Measurements from ENCODE around the gene SMOC1.

Gene SMOC1

DNA sequence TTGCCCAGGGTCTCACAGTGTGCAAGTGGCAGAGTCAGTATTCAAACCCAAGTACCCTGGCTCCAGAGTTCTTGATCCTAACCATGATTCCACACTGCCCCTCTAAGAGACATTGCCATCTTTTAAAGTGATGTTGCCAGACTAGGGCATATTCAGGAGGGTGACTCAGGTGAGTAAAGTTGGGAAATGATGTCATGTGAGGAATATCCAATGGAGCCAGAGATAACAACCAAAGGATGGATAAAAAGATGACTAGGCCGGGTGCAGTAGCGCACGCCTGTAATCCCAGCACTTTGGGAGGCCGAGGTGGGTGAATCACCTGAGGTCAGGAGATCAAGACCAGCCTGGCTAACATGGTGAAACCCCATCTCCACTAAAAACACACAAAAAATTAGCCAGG is 85.6 kb downstream of the SMOC1 start:
- no peak for TF ChIP-seq SIN3A (IDR thresholded peaks at IDR 0.05; ENCODE audit: borderline replicate concordance, insufficient read depth, low read length)
- TF ChIP-seq, protein P1, sequence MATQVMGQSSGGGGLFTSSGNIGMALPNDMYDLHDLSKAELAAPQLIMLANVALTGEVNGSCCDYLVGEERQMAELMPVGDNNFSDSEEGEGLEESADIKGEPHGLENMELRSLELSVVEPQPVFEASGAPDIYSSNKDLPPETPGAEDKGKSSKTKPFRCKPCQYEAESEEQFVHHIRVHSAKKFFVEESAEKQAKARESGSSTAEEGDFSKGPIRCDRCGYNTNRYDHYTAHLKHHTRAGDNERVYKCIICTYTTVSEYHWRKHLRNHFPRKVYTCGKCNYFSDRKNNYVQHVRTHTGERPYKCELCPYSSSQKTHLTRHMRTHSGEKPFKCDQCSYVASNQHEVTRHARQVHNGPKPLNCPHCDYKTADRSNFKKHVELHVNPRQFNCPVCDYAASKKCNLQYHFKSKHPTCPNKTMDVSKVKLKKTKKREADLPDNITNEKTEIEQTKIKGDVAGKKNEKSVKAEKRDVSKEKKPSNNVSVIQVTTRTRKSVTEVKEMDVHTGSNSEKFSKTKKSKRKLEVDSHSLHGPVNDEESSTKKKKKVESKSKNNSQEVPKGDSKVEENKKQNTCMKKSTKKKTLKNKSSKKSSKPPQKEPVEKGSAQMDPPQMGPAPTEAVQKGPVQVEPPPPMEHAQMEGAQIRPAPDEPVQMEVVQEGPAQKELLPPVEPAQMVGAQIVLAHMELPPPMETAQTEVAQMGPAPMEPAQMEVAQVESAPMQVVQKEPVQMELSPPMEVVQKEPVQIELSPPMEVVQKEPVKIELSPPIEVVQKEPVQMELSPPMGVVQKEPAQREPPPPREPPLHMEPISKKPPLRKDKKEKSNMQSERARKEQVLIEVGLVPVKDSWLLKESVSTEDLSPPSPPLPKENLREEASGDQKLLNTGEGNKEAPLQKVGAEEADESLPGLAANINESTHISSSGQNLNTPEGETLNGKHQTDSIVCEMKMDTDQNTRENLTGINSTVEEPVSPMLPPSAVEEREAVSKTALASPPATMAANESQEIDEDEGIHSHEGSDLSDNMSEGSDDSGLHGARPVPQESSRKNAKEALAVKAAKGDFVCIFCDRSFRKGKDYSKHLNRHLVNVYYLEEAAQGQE (IDR thresholded peaks at IDR 0.05; ENCODE audit: insufficient read depth in 1 of 2, low read depth in 2 of 2, low read length in 2 of 2), result no peak
- TF ChIP-seq TAF1 (IDR thresholded peaks at IDR 0.05; ENCODE audit: borderline replicate concordance, insufficient read depth, low read length), result no peak
- no peak for TF ChIP-seq FOXP2 (optimal IDR thresholded peaks at IDR 0.05; ENCODE audit: borderline replicate concordance, extremely low read depth, extremely low read length, insufficient read depth)
- TF ChIP-seq POLR2AphosphoS5 (IDR thresholded peaks at IDR 0.05; ENCODE audit: low read depth, low read length), result no peak

DNA sequence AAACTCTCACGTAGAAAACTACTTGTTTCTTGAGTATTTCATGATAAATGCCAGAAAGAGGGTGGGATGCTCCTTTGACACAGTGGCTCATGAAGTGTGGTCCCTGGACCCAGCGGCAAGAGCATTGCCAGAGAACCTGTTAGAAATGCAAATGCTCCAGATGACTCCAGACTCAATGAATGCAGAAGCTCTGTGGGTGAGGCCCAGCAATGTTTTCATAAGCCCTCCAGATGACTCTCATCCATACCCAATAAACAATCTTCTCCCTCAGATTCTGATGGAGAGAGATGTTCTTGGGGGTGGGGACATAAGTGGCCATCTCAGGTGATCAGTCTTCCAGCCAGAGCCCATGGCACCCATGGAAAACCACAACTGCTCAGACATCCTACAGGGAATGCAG is 88.9 kb downstream of the SMOC1 start:
- TF ChIP-seq SIN3A (IDR thresholded peaks at IDR 0.05; ENCODE audit: borderline replicate concordance, insufficient read depth, low read length), result no peak
- no peak for TF ChIP-seq POLR2AphosphoS5 (IDR thresholded peaks at IDR 0.05; ENCODE audit: low read depth, low read length)
- no peak for TF ChIP-seq TAF1 (IDR thresholded peaks at IDR 0.05; ENCODE audit: borderline replicate concordance, insufficient read depth, low read length)
- no peak for TF ChIP-seq FOXP2 (optimal IDR thresholded peaks at IDR 0.05; ENCODE audit: borderline replicate concordance, extremely low read depth, extremely low read length, insufficient read depth)
- TF ChIP-seq, protein P1 (IDR thresholded peaks at IDR 0.05; ENCODE audit: insufficient read depth in 1 of 2, low read depth in 2 of 2, low read length in 2 of 2), result no peak

DNA sequence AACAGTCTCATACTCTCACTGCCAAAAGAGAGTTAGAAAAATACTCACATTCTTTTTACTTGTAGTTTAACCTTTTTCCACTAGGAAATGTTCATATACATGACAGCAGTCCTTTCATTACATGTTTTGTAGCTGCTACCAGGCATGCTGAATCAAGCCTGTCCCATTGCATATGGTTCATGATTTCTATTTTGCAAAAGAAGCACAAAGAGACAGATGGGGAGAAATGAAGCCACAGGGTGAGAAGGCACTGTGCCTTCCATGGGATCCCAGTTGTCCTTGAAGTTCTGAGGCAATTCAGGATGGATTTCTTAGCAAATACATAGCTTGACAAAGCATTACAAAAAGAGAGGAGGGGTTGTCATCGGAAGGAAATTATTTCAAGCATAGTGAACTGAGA is 89.5 kb downstream of the SMOC1 start:
- no peak for TF ChIP-seq POLR2AphosphoS5 (IDR thresholded peaks at IDR 0.05; ENCODE audit: low read depth, low read length)
- TF ChIP-seq, protein P1 (IDR thresholded peaks at IDR 0.05; ENCODE audit: insufficient read depth in 1 of 2, low read depth in 2 of 2, low read length in 2 of 2), result no peak
- no peak for TF ChIP-seq TAF1 (IDR thresholded peaks at IDR 0.05; ENCODE audit: borderline replicate concordance, insufficient read depth, low read length)
- TF ChIP-seq FOXP2 (optimal IDR thresholded peaks at IDR 0.05; ENCODE audit: borderline replicate concordance, extremely low read depth, extremely low read length, insufficient read depth), result no peak
- no peak for TF ChIP-seq SIN3A (IDR thresholded peaks at IDR 0.05; ENCODE audit: borderline replicate concordance, insufficient read depth, low read length)

DNA sequence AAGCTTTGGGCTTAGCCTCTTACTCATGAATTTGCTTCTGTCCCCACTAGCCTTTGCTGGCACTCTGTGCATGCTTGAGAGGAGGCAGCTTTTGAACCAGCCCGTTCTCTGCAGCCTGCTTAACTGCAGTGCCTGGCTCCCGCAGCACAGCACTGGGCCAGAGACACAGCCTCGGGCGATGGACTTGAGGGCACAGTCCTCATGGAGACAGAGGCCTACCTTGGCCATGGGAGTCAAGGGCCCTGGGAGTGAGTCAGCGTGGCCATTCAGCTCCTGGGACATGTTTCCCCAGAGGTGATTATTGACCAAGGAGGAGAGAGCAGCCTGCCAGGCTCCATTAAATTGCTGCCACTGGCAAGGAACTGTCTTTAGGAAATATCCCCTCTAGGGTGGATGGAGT is 93.5 kb downstream of the SMOC1 start:
- TF ChIP-seq TAF1 (IDR thresholded peaks at IDR 0.05; ENCODE audit: borderline replicate concordance, insufficient read depth, low read length), result no peak
- no peak for TF ChIP-seq SIN3A (IDR thresholded peaks at IDR 0.05; ENCODE audit: borderline replicate concordance, insufficient read depth, low read length)
- TF ChIP-seq FOXP2 (optimal IDR thresholded peaks at IDR 0.05; ENCODE audit: borderline replicate concordance, extremely low read depth, extremely low read length, insufficient read depth), result no peak
- TF ChIP-seq, protein P1 (IDR thresholded peaks at IDR 0.05; ENCODE audit: insufficient read depth in 1 of 2, low read depth in 2 of 2, low read length in 2 of 2), result no peak
- TF ChIP-seq POLR2AphosphoS5 (IDR thresholded peaks at IDR 0.05; ENCODE audit: low read depth, low read length), result no peak

DNA sequence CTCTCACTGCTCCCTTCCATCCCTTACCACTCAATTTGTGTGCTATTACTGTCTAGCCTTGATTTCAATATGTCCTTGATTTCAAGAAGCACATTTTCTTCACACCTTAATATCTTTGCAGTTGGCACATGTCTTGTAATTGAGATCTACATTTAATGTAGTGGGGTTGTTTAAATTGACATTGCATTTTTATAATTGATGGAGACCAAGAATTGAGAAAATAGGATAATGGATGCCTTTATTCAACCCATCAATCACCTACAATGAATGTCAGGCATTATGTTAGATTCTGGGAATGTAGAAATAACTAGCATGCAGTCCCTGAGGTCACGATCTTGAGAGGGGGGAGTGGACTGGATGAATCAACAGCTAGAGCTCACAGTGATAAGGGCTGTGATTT is 94.6 kb downstream of the SMOC1 start:
- no peak for TF ChIP-seq SIN3A (IDR thresholded peaks at IDR 0.05; ENCODE audit: borderline replicate concordance, insufficient read depth, low read length)
- no peak for TF ChIP-seq FOXP2 (optimal IDR thresholded peaks at IDR 0.05; ENCODE audit: borderline replicate concordance, extremely low read depth, extremely low read length, insufficient read depth)
- TF ChIP-seq TAF1 (IDR thresholded peaks at IDR 0.05; ENCODE audit: borderline replicate concordance, insufficient read depth, low read length), result no peak
- no peak for TF ChIP-seq POLR2AphosphoS5 (IDR thresholded peaks at IDR 0.05; ENCODE audit: low read depth, low read length)
- TF ChIP-seq, protein P1 (IDR thresholded peaks at IDR 0.05; ENCODE audit: insufficient read depth in 1 of 2, low read depth in 2 of 2, low read length in 2 of 2), result no peak

Data from PFSK-1 (cell line).